K562 treated with DMSO at 1 percent for 48 hours (cell line): Measurements from ENCODE around the gene CDH6. TPM values are rescaled to one million over a fixed set of nuclear protein-coding genes. Genes with fewer than 3 reads are reported as not detected.

Experiments used
- total RNA-seq: library from RNA; unstranded; fragments of 300-600 nt; gene quantifications from 2 replicates; pipeline ENCODE4 v1.2.3, GENCODE V29; 2022; ENCODE audit warnings: low replicate concordance; ENCODE audit errors: extremely low read depth

The CDH6 gene
- not detected in 2 replicates for total RNA-seq

DNA sequence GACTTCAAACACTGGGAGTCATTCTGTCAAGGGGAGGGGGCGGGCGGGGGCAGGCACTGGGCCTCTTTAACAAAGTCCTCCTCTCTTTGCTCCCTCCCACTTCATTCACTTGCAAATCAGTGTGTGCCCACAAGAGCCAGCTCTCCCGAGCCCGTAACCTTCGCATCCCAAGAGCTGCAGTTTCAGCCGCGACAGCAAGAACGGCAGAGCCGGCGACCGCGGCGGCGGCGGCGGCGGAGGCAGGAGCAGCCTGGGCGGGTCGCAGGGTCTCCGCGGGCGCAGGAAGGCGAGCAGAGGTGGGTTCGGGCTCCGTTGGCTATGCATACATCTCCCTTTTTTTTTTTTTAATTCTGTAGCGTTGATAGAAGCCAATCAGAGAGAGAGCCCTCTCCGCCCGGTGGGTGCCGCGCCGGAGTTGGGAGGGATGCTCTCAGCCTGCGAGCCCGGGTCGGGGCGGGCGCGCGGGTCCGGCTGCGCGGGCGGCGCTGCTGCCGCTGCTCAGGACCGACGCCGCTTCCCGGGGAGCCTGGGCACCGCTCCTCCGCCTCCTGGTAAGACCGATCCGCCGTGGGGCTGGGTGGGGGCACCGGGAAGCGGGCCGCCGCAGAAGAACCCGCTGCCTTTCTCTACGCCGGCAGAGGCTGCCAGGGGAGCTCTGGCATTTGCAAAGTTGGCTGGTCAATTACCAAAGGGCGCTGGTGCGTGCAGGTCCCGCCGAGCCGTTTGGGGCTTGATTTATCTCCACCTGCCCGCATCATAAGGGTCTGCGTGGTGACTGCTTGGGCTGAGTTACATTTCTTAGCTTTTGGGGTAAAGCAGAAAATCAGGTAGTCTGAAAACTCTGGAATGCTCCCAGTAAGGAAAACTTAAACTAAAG is at the start of gene CDH6:
TSS of gene CDH6 (plus strand) at position 96 of the 877 bp plus-strand sequence. CDS start 73,788 bp downstream, outside the sequence.

